GM21528 (cell line): ENCODE measurements around the gene TEX52.
"Not testable (repeated sequence)": the region's sequence is repeated elsewhere in the genome, so short reads cannot be mapped to it uniquely, and the experiment has no call there.

ENCODE experiments used
- ATAC-seq: cut with Tn5 transposase; IDR thresholded peaks from one replicate; pipeline ENCODE4 v1.9.1; 2021; ENCODE audit warnings: mild to moderate bottlenecking, moderate library complexity; ENCODE audit not compliant: unreplicated experiment, low FRiP score

Gene TEX52

DNA sequence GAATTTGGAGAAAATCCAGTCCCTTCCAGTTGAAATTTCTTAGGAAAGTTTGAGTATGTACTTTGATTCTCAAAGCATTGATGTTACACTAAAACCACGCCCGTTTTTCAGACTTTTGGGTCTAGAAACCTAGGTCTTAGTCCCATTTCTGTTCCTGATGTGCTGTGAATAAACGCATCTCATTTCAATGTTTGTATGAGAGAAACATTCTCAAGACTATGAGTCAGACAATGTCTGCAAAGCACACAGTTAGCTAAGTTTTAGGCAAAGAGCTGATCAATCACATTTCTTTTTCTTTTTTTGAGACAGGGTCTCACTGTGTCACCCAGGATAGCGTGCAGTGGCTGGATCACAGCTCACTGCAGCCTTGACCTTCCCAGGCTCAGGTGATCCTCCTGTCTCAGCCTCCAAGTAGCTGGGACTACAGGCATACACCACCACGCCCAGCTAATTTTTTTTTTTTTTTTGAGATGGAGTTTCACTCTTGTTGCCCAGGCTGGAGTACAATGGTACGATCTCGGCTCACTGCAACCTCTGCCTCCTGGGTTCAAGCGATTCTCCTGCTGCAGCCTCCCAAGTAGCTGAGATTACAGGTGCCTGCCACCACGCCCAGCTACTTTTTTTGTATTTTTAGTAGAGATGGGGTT, 12.3 kb upstream of the TEX52 start:
- ATAC-seq: not testable (repeated sequence)

DNA sequence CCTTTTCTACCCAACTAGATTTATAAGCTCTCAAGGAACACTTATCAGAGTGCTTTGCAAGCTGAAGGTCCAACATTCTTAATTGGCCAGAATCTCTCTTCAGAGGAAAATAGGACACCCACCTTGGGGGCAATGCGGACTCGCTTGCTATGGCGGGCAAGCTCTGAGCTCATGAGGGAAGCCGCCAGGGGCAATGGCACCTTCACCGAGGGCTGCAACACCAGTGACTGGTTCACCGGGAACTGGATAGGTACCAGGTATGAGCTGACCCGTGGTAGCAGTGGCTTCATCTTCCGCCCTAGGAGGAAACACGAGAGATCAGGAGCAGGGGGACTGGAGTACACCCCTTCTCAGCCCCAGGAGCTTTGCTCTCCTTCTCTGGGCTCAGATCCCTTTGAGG, 7.4 kb upstream of the TEX52 start:
- no peak for ATAC-seq

DNA sequence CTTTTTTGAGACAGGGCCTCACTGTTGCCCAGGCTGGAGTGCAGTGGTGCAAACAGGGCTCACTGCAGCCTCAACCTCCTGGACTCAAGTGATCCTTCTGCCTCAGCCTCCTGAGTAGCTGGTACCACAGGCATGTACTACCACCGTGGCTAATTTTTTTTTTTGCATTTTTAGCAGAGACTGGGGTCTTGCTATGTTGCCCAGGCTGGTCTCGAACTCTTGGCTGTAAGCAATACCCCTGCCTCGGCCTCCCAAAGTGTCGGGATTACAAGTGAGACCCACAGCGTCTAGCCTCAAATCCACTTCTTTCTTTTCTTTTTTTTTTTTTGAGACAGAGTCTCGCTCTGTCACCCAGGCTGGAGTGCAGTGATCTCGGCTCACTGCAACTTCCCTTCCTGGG, 6.6 kb upstream of the TEX52 start:
- ATAC-seq: not testable (repeated sequence)

DNA sequence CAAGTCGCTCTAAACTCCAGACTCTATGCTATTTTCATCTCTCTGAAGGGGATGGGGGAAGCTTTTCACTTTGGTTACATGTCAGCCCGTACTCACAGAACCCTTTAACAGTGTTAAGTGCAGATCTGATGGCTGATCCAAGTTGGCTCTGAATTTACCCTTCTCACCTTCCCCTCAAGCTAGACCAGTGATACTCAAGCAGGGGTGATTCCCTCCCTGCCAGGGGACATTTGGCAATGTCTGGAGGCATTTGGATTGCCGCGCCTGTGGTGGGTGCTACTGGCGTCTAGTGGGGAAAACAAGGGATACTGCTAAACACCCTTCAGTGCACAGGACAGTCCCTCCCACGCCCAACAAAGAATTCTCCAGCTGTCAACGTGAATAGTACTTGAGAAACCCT, 6.0 kb upstream of the TEX52 start:
- no peak for ATAC-seq

DNA sequence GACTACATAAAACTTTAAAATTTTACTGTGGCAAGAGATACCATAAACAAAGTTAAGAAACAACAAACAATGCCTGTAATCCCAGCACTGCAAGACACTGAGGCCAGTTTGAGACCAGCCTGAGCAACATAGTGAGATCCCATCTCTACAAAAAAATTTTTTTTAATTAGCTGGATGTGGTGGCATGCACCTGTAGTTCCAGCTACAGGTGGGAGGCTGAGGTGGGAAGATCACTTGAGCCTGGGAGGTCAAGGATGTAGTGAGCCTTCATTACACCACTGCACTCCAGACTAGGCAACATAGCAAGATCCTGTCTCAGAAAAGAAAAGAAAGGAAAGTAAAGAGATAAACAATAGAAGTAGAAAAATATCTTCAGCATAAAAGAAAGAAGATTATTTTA, 3.3 kb upstream of the TEX52 start:
- no peak for ATAC-seq

DNA sequence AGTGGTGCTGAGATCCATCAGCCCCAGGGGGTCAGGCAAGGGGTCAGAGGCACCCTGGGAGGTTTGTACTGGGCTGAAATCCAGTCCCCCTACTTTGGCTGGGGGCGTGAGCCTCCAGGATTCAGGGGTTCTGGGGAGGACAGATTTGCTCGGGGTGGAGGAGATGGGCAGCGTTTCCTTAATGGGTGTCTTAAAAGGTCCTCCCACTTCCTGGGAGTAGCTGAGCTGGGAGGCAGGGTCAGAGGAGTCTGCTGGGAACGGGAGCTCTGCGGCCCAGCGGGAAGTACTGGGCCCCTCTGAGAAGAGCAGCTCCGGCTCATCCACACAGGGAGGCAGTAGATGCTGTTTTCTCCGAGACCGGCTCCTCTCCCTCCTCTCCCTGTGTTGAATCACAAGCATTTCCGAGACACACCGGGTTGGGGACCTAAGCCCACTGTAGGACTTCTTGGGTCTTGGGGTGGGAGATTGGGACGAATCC, 2.1 kb upstream of the TEX52 start:
- no peak for ATAC-seq

DNA sequence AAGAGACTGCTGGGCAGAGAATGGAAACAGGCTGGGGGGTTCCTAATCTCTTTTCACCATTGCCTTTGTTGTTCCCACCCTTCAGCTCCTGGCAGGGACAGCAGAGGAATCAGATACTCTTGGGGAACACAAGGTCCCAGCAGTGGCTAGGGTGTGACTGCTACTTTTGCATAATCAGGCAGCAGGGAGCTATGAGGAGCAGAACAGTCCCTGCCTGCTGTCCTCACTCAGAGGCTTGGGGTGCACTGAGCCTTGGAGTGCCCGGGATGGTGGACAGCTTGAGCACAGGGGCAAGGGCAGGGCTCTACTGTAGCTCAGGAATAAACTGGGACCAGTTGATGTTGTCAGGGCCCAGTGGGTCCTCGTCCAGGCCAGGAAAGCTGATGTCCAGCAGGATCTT, 1.5 kb upstream of the TEX52 start:
- no peak for ATAC-seq

DNA sequence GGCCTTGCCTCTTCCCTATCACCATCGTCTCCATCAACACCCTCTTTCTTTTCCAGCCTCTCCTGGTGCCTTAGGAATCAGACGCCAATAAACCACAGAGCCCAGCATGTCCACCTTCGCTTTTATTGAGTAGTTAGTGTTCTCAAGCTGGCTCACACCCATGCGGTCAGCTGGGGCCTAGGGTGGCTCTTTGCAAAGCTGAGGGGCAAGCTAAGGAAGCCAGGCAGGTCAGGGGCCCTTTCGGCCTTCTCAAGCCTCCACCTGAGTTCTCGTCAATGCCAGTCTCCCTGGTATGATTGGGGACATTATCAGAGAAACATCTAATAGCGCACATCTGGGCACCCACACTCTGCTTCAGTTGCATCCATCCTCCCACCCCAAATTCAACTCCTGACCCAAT, 737 bp upstream of the TEX52 start:
- ATAC-seq: no peak

DNA sequence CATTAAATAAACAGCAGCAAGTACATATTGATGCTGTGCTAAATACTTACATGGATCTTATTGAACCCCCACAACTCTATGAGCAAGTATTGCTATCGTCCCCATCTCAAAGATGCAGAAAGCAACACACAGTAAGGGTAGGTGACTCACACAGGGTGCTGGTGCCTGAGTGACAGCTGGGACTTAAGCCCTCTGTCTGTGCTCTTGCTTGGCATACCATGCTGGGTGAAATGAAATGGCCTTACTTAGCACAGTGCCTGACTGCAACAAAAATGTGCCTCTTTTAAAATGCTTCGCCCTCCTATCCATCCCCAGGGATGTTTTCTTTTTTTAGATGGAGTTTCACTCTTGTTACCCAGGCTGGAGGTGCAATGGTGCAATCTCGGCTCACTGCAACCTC, 788 bp downstream of the TEX52 start:
- no peak for ATAC-seq

DNA sequence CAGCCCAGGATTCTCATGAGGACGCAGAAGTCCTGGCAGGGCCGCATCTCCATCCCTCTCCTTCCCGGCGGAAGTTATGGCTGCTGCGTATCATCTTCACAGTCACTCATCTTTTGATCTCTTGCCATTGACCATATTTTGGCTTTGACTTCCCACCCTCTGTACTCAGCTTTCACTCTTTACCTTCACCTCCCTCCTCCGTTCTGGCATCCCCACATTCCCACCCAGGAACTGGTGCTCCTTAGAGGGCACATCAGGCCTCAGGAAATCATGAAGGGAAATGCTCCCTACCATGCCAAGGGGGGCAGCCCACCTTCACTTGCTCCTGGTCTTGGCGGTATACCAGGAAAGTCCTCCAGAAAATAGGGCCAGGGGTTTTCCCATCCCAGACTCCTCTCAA, 1.3 kb downstream of the TEX52 start:
- ATAC-seq: no peak

DNA sequence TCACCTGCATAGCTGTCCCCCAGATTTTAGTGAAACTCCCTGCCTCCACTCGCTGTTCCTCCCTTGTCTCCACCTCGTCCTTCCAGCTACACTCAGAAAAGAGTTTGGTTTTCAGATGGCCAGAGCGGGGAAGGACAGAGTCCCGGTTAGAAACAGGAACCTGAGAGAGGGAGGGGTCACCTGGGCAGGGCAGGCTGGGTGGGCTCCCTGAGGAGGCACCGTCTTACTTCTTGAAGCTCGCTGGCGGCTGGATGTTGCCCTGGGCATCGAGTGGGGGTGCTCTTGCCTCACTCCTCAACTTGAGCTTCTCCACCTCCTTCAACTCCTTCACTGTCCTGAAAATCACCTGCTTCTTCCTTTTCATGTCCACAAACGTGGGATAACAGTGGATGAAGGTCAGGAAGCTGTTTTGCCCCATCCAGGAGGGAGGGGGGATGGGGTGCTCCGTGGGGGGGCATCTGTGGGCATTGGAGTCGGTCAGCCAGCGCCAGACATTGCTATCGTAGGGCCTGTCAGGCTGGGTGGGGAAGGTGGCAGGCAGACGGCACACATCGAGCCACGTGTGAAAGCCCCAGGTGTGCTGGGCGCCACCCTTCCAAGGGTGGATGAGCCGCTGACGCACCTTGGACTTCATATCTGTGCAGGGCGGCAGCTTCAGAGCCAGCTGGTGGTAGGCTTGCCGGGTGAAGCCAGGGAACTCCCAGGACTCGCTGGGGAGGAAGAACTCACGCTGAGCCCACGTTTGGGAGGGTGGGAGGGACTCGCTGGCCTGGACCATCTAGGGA, 2.0 kb downstream of the TEX52 start:
- no peak for ATAC-seq

DNA sequence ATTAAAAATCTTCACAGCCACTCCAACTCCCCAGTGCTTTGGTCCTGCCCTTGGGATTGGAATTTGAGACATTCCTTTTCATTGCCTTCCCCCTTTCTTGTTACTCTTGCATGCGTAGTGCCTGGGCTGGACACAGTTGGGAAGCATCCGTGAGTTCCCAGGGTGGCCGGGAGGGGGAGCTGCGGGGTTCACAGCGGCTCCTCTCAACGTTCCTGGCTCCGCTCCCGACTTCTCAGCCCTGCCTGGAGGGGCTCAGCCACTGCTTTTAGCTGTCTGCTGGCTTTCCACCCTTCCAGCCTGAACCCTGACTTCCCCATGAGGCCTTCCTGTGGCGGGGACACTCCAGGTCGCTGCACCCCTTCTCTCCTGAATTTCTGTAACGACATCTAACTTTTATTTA, 3.2 kb downstream of the TEX52 start:
- ATAC-seq: no peak

DNA sequence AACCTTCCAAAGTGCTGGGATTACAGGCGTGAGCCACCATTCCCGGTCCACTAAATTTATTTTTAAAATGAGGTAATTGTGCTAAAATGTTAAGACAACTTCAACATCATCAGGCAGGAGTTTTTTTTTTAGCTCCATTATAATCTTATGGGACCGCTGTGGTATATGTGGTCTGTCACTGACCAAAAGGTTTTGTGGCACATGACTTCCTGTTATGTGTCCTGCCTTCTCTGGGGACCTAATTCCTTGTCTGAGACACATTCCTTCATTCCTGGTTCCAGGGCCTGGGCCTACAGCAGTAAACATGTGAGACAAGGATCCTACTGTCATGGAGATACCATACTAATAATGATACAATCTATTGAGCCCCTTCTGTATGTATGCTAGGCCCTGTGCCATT, 4.9 kb downstream of the TEX52 start:
- ATAC-seq: no peak

DNA sequence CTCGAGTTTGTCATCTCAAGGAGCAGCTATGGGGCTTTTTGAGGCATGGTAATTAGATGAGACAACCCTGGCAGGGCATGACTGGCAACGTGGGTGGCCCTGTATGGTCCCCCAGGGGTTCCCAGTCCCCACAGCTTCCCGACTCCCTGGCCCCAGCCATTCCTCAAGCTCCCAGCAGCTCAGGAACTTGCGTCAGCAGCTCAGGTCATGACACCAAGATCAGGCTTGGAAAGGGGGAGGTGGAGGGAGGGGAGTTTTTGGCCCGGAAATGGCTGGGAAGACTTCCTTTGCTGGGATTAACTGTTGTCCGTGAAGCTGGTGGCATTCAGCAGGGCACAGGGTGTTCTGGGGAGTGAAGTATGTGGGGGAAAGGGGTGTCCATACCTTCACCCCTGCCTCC, 11.6 kb downstream of the TEX52 start:
- no peak for ATAC-seq

DNA sequence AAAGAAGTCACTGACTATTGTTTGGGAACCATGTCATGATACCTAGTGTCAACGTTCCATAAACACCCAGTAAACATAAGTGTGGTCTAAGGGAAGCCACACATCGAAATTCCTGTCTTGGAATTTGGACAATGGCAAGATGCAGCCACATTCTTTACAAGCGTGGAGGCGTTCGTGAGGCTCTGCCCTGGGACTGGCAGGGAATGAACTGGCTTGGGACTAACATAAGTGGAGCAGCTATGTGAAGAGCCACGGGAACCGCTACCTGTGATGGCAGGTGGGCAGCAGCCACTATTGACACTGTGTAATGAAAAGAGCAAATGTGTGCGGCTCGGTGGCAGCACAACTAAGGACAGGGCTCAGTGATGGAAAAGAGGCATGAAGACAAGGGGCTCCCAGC, 12.1 kb downstream of the TEX52 start:
- ATAC-seq: no peak

DNA sequence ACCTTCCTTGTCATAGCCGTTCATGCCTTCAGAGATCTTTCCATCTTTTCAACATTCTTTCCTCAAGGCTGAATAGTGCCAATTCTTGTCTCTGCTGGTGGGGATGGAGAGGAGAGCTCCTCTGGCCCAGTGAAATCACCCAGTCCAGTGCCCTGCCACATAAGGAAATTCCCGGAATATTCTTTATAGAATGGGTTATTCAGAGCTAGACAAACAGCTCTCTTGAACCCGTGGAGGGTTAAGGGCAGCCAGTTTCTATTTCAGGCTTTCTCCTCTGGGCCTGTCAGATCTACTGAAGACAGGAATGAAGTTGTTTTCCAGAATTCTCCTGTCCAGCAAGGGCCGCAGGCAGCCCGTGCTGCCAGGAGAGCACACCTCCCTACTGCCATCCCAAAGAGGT, 13.9 kb downstream of the TEX52 start:
- no peak for ATAC-seq

DNA sequence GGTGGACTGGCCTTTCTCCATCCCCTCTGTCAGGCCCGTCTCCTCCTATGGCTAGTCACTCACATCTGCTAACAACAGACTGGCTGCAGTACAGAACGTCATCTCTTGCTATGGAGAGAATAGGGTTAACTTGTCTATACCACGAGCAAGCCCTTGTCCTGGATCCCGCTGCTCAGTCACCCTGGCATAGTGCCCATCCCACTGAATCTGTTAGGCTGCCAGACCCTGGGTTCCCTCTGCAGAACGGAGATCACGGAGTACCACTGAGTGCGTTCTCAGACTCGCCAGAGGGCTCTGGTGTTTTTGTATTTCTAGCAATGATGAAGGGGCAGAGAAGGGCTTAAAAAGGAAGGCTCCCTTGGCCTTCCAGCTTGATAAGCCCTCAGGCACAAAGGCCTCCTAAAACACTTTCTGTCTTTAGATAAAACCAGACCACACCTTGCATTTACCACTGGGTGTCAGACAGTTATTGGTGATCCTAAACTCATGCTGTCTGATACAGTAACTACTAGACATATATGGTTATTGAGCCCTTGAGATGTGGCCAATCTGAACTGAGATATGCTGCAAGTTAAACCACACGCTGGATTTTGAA, 15.7 kb downstream of the TEX52 start:
- no peak for ATAC-seq

DNA sequence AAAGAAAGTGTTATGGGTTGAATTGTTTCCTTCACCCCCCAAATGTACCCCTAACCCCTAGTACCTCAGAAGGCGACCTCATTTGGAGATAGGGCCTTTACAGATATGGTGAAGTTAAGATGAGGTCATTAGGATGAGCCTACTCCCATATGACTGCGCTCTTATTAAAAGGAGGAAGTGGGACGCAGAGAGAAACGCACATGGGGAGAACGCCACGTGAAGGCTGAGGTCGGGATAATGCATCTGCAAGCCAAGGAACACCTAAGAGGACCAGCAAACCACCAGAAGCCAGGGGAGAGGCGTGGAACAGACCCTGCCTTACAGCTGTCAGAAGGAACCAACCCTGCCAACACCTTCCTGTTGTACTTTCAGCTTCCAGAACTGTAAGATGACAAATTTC, 20.3 kb downstream of the TEX52 start:
- no peak for ATAC-seq

DNA sequence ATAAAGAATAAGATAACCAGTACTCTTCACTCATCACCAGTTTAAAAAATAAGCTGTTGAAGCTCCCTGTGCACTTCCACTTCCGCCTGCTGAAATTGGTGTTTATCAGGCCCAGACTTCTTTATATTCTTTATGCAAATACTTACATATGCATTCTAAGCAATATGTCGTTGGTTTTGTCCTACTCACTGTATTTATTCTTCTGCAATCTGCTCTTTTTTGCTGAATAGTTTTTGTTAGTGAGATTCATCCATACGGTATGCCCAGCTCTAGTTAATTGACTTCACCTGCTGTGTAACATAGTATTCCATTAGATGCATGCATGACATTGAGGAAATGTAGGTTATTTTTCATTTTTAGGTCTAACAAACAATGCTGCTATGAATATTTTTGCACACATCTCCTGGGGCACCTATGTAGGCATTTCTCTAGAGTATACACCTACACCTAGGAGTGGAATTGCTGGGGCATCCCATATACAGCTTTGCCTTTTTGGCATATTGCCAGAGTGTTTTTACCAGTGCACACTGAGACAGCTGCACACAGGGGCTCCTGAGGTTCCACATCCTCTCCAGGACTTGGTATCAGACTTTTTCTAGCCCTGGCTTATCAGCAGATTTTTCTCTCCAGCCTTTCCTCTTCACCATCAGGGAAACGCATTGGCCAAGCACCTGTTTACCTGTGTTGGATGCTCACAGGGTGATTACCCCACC, 21.0 kb downstream of the TEX52 start:
- no peak for ATAC-seq

DNA sequence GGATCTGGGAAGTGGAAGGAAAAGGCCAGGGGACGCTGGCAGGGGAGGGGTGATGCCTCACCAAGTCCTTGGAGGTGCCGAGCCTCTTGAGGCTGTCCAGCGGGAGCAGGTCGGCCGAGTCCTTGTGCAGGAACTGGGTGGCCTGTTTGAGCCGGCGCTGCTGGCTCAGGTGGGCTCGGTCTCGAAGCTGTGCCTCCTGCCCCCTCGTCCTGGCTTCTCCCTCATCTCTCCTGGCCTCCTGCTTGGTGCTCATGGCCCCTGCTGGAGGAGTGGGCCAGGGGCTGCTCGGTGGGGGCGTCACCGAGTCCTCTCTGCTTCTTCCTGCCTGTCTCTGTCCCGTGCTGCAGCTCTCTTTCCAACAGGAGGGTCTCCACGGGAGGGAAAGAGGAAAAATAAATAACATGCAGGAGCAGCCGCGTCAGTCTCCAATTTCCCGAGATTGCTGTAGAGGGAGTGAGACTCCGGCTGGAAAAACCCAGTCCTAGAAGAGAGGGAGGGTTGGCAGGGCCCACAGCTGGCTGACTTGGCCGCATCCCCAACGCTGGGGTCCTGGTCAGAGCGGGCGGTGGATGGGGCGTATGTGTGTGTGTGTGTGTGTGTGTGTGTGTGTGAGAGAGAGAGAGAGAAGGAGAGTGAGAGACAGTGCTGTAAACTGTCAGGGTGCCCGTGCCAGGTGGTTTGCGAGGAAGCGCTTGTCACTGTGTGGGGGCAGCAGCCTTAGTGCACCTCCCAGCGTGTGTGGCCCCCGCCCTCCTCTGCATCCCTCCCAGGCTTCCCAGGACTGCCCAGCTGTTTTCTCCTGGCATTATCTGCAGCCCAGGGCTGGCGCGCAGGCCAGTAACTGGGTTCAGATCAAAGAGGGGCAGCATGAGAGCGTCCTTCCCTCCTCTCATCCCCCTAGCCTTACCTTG, 22.0 kb downstream of the TEX52 start, which contains the start of gene NRIP2:
Gene NRIP2, minus strand, starts transcription at position 455 of the 911 bp plus-strand sequence. Its CDS starts 52 bp downstream, at position 403.
- ATAC-seq: no peak
